ENCODE data around the gene B3GALT5. TPM values are rescaled to one million over a fixed set of nuclear protein-coding genes. Genes with fewer than 3 reads are reported as not detected.

B3GALT5 gene
- 0.79 and 0.90 TPM in 2 replicates for total RNA-seq (2014; rRNA removed; shearing (Covaris generic))

DNA sequence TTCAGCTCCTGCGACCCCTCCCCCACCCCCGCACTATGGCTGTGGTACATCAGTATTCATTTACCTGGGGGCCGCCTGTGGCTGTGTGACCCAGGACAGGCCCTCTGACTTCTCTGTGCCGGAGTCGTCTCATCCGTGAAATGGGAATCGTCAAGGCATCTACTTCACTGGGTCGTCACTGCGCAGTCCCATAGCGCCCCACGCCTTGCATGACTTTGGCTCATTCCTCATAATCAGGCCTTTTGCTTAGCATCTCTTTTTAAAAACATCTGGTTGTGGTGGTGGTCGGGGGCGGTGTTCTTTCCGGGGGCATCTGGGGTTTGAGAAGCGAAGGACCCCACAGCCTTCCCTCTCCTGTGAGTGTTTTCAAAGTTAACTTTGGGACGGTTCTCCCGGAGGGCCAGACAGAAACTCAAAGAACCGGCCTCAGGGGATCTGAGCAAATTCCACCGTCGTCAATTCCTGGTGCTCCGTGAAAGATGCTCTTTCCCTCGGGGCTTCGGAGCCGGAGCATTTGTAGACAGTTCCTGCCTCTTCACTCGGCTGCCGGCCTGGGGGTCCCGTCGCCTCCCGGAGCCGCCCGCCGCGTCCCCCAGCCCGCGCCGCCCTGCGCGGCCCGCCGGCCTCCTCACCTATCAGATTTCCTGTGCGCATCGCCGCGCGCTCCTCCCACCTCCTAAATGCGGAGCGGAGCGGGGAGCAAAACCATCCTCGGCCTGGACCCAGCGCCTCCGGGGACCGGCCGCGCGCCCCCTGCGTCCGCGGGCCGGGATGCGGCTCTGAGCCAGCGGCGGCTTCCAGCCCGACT lies at the start of gene B3GALT5:
Gene B3GALT5 (plus strand): TSS at position 708 of the 808 bp plus-strand sequence. CDS start 47,620 bp downstream, outside the sequence.

Other genes with a start within 250 kb of the B3GALT5 start
- 0.90 and 1.3 TPM in 2 replicates for gene LCA5L, start 167.2 kb upstream of the B3GALT5 start, total RNA-seq (2014; rRNA removed; shearing (Covaris generic))
- 1.0 and 13.8 TPM in 2 replicates for gene SH3BGR, start 161.0 kb upstream of the B3GALT5 start, total RNA-seq (2014; rRNA removed; shearing (Covaris generic))
- 0.16 TPM in 1 of 2 replicates, not detected in the other for gene IGSF5, start 132.2 kb downstream of the B3GALT5 start, total RNA-seq (2014; rRNA removed; shearing (Covaris generic))